ENCODE data around the gene JOSD1.

DNA sequence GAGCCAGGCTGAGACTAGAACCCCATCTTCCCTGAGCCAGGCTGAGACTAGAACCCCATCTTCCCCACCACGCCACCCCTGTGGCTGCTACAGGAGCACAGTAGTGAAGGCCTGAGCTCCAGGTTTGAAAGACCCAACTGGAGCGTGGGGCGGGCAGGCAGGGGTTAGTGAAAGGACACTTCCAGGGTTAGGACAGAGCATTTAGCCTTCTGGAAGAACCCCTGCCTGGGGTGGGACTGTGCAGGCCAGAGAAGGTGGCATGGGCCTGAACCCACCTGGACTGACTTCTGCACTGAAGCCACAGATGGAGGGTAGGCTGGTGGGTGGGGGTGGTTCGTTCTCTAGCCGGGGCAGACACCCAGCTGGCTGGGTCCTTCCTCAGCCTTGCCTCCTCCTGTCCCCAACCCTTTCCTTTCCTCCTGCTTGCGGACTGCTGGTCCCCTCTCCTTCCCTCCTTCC, 31.0 kb upstream of the JOSD1 start:
- TF ChIP-seq, protein P1, sequence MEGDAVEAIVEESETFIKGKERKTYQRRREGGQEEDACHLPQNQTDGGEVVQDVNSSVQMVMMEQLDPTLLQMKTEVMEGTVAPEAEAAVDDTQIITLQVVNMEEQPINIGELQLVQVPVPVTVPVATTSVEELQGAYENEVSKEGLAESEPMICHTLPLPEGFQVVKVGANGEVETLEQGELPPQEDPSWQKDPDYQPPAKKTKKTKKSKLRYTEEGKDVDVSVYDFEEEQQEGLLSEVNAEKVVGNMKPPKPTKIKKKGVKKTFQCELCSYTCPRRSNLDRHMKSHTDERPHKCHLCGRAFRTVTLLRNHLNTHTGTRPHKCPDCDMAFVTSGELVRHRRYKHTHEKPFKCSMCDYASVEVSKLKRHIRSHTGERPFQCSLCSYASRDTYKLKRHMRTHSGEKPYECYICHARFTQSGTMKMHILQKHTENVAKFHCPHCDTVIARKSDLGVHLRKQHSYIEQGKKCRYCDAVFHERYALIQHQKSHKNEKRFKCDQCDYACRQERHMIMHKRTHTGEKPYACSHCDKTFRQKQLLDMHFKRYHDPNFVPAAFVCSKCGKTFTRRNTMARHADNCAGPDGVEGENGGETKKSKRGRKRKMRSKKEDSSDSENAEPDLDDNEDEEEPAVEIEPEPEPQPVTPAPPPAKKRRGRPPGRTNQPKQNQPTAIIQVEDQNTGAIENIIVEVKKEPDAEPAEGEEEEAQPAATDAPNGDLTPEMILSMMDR (IDR thresholded peaks at IDR 0.05) = no peak
- no peak for TF ChIP-seq POLR2A (IDR thresholded peaks at IDR 0.05)

All from vagina (tissue), 2 donors.